SK-N-MC (cell line): ENCODE data around the gene PRG3.

Experiments used
- EZH2 ChIP-seq: fragments of 200-600 bp; sonication (generic); IDR thresholded peaks from one replicate; pipeline ENCODE4 v1.6.1; 2017; ENCODE audit warnings: antibody characterized with exemption
- FOXP2 ChIP-seq: optimal IDR thresholded peaks from 2 replicates; pipeline ENCODE3; 2011; ENCODE audit warnings: mild to moderate bottlenecking, moderate library complexity; ENCODE audit not compliant: insufficient read depth; ENCODE audit errors: extremely low read length, control extremely low read depth
- POLR2AphosphoS5 ChIP-seq: IDR thresholded peaks from 2 replicates; pipeline ENCODE4 v1.6.1; 2012; ENCODE audit warnings: mild to moderate bottlenecking, low read depth, low read length, borderline replicate concordance

DNA sequence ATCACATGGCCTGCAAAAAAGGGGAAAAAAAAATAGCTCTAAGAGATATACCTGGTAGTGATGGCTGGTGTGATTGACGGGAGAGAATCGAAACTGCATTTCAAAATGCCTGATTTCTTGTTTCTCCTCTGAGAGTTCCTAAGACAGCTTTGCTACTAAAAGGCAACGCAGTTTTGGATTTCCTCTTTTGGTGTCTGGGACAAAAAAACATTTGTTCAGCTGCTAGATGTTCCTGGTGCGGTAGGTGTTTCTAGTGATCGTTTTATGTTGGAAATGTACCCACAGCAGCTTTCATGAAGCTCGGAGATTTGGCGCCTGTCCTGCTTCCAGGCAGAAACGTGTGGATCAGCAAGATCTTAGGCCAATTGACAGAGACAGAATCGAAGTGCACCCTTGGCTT is 24.7 kb downstream of the PRG3 start:
- TF ChIP-seq POLR2AphosphoS5 (no peak), EZH2 (no peak), FOXP2 (no peak)
